ENCODE results near the gene SMPD3. TPM values are rescaled to one million over a fixed set of nuclear protein-coding genes. Genes with fewer than 3 reads are reported as not detected.

The SMPD3 gene
- total and polyA plus RNA-seq, 2 of the 8 experiments (the other 6 are each of a cell fraction or from before 2014, with no cell fraction given) = 0.39 to 1.3 TPM

GRCh38 chr16:68487669-68488068 is 39.4 kb upstream of the SMPD3 start:
- H2BK5ac ChIP-seq (ENCODE audit: low read depth, low read length) = no peak overlapping the region
- peak overlapping the region; percentile 25; the same call in 1 of the 2 replicates for H2BK20ac ChIP-seq (ENCODE audit: low read length)
- POLR2A ChIA-PET (ENCODE audit: partially characterized antibody) = no interaction called here
- no peaks in the 10 kb centered on the region for H3K36me3 ChIP-seq (ENCODE audit: control insufficient read depth in 2 of 4, insufficient read depth in 4 of 4, low read length in 3 of 4)
- WGBS, 2 experiments (ENCODE audit: extremely low coverage in 1 of 2, insufficient coverage in 1 of 2, insufficient read length in 1 of 2, insufficient replicate concordance in 2 of 2, low coverage in 1 of 2, low lambda C conversion rate in 2 of 2, missing lambda C conversion rate in 1 of 2) = 90% methylated on average over 6 of the region's 6 CpGs; no CpG with 5 or more reads in 1 of the 2 experiments
- H4K5ac ChIP-seq (ENCODE audit: insufficient read length, low read depth, low read length) = no peak overlapping the region
- H3K14ac ChIP-seq (ENCODE audit: insufficient read length) = no peak overlapping the region
- H2BK15ac ChIP-seq (ENCODE audit: low read length) = no peak overlapping the region
- H2BK120ac ChIP-seq (replicated peaks; ENCODE audit: low read depth, low read length) = no peak overlapping the region
- H3K9me3 ChIP-seq (ENCODE audit: insufficient read depth in 2 of 2, low read depth in 1 of 2, low read length in 1 of 2) = no peaks in the 10 kb centered on the region
- TF ChIP-seq SAP30 (IDR thresholded peaks at IDR 0.05; ENCODE audit: insufficient read depth, insufficient replicate concordance, low read length) (no peak), BRCA1 (IDR thresholded peaks at IDR 0.05; ENCODE audit: low read depth, low read length) (no peak)
- no peak overlapping the region for H3K4me2 ChIP-seq (ENCODE audit: insufficient read depth in 1 of 2, low read depth in 2 of 2, low read length in 2 of 2)
- H4K20me1 ChIP-seq (replicated peaks in 1 of 2; ENCODE audit: control insufficient read depth in 1 of 2, insufficient read depth in 2 of 2, low read length in 2 of 2) = no peaks in the 10 kb centered on the region
- H2AK5ac ChIP-seq (ENCODE audit: low read depth, low read length) = no peak overlapping the region
- no peak overlapping the region for H2BK12ac ChIP-seq (ENCODE audit: low read depth, low read length)
- no peak overlapping the region for H4K91ac ChIP-seq (replicated peaks; ENCODE audit: insufficient read length, low read length)
- DNase-seq (ENCODE audit: low read depth in 1 of 2, low spot score in 2 of 2) (no peak), FAIRE-seq (no peak)
- no peak overlapping the region for H4K8ac ChIP-seq (ENCODE audit: extremely low read depth, insufficient read depth, low read length)
- H3K79me2 ChIP-seq (ENCODE audit: control insufficient read depth in 1 of 2, insufficient read depth in 2 of 2, low read length in 2 of 2) = no peaks in the 10 kb centered on the region
- no peaks in the 10 kb centered on the region; the same call in 1 of the 2 replicates for H3K23me2 ChIP-seq (ENCODE audit: low read depth, low read length)
- H3K56ac ChIP-seq (replicated peaks; ENCODE audit: insufficient read length, low read depth, low read length) = no peak overlapping the region
- no peak overlapping the region for H2AFZ ChIP-seq (ENCODE audit: low read length)
- peaks cover 6 to 14% (median 10%) of the 10 kb centered on the region in 4 experiments for H3K4me1 ChIP-seq (replicated peaks in 1 of 4; ENCODE audit: control insufficient read depth in 3 of 4, insufficient read depth in 4 of 4, low read length in 3 of 4)
- H3K79me1 ChIP-seq (ENCODE audit: low read depth, low read length) = no peaks in the 10 kb centered on the region
- no peak overlapping the region for H3K23ac ChIP-seq (ENCODE audit: insufficient read length)
- H3K9ac ChIP-seq (replicated peaks in 1 of 4; ENCODE audit: extremely low read depth in 1 of 4, low read depth in 3 of 4, low read length in 3 of 4) = no peak overlapping the region
- H3K18ac ChIP-seq (ENCODE audit: extremely low read depth, low read length) = peak overlapping the region; percentile 6; the same call in 1 of the 2 replicates
- H3K27me3 ChIP-seq (replicated peaks in 1 of 4; ENCODE audit: control insufficient read depth in 3 of 4, extremely low read depth in 1 of 4, insufficient read depth in 3 of 4, low read length in 3 of 4) = no peaks in the 10 kb centered on the region
- H3K4ac ChIP-seq (replicated peaks; ENCODE audit: insufficient read length, low read depth, low read length) = no peak overlapping the region
- H3K4me3 ChIP-seq (ENCODE audit: extremely low read depth in 1 of 4, insufficient read depth in 2 of 4, low read depth in 3 of 4, low read length in 4 of 4) = no peak overlapping the region
- H3K27ac ChIP-seq (ENCODE audit: low read depth, low read length) = no peak overlapping the region
- CTCF ChIA-PET (ENCODE audit: partially characterized antibody) = interaction anchor here (0.6 to 4.9 kb wide), 14 partner anchors 18 to 435 kb away, joined by 3 to 34 read pairs (median 4); partner anchors contain the start of gene SMPD3
